Osteocyte (in vitro differentiated cells): ENCODE results near the gene AFF3. TPM values are rescaled to one million over a fixed set of nuclear protein-coding genes. Genes with fewer than 3 reads are reported as not detected.
A peak's percentile ranks its signal among the peaks of the same experiment; 100 is the strongest.

ENCODE experiments used
- DNase-seq: peaks from one replicate; pipeline ENCODE4 v3.0.0; 2021; ENCODE audit warnings: mixed read lengths; ENCODE audit not compliant: unreplicated experiment; ENCODE audit errors: extremely low spot score
- H3K27ac Mint-ChIP-seq: one replicate; pipeline ENCODE4 v1.8.0; 2021; ENCODE audit warnings: mild to moderate bottlenecking, mixed read lengths; ENCODE audit not compliant: unreplicated experiment
- H3K27me3 Mint-ChIP-seq: one replicate; pipeline ENCODE4 v1.8.0; 2021; ENCODE audit warnings: mixed read lengths; ENCODE audit not compliant: unreplicated experiment
- H3K36me3 Mint-ChIP-seq: one replicate; pipeline ENCODE4 v1.8.0; 2021; ENCODE audit warnings: mixed read lengths; ENCODE audit not compliant: unreplicated experiment
- H3K4me1 Mint-ChIP-seq: one replicate; pipeline ENCODE4 v1.8.0; 2021; ENCODE audit warnings: mixed read lengths; ENCODE audit not compliant: unreplicated experiment
- H3K4me3 Mint-ChIP-seq: one replicate; pipeline ENCODE4 v1.8.0; 2021; ENCODE audit warnings: mild to moderate bottlenecking, moderate library complexity, mixed read lengths; ENCODE audit not compliant: unreplicated experiment
- H3K9me3 Mint-ChIP-seq: one replicate; pipeline ENCODE4 v1.8.0; 2021; ENCODE audit warnings: mixed read lengths; ENCODE audit not compliant: unreplicated experiment
- CTCF ChIP-seq: fragments of 200-600 bp; sonication (generic); IDR thresholded peaks from 2 replicates; pipeline ENCODE4 v1.5.0; 2021; ENCODE audit warnings: antibody characterized with exemption, mild to moderate bottlenecking, moderate library complexity
- long read RNA-seq: library from polyadenylated mRNA; unstranded; transcript quantifications from one replicate; pipeline ENCODE4 v2.0.0, GENCODE V29; 2021
- total RNA-seq: library from RNA; stranded (reverse); gene quantifications from 2 replicates; pipeline ENCODE4 v1.2.1, GENCODE V29; 2021

AFF3 gene
- 239 and 248 TPM in 2 replicates for total RNA-seq
- long read RNA-seq, partial matches to known transcripts: 32 of 167 reads
- long read RNA-seq, other reads (novel, unspliced or antisense): 134 of 167 reads

GRCh38 chr2:100142393-100142792, at the start of gene AFF3:
Gene AFF3, minus strand, starts transcription at chr2:100142590. Its CDS starts 38,136 bp downstream, at chr2:100104454.
- H3K4me3 Mint-ChIP-seq: no peak within 1 kb of the TSS
- H3K36me3 Mint-ChIP-seq: no peaks in the 10 kb centered on the region
- no peaks in the 10 kb centered on the region for H3K9me3 Mint-ChIP-seq
- no peak within 1 kb of the TSS for H3K27ac Mint-ChIP-seq
- no peaks in the 10 kb centered on the region for H3K4me1 Mint-ChIP-seq
- no peak for DNase-seq
- no peaks in the 10 kb centered on the region for H3K27me3 Mint-ChIP-seq
- no peak for TF ChIP-seq CTCF

- no peak for TF ChIP-seq CTCF
- peak; percentile 3 for DNase-seq
- Mint-ChIP-seq H3K4me3 (no peak overlapping the region), H3K27ac (no peak overlapping the region), H3K36me3 (no peaks in the 10 kb centered on the region), H3K4me1 (peaks cover 12% of the 10 kb centered on the region), H3K27me3 (no peaks in the 10 kb centered on the region), H3K9me3 (no peaks in the 10 kb centered on the region)
These were observed 47.0 kb upstream of the AFF3 start for GRCh38 chr2:100189387-100189786.

GRCh38 chr2:100188326-100188725, 45.9 kb upstream of the AFF3 start:
- Mint-ChIP-seq H3K27ac (no peak overlapping the region), H3K4me3 (no peak overlapping the region), H3K36me3 (no peaks in the 10 kb centered on the region), H3K27me3 (peaks cover 4% of the 10 kb centered on the region), H3K9me3 (no peaks in the 10 kb centered on the region), H3K4me1 (peaks cover 9% of the 10 kb centered on the region)
- DNase-seq: no peak
- no peak for TF ChIP-seq CTCF

GRCh38 chr2:100186126-100186525, 43.7 kb upstream of the AFF3 start:
- Mint-ChIP-seq H3K36me3 (no peaks in the 10 kb centered on the region), H3K27ac (no peak overlapping the region), H3K4me3 (no peak overlapping the region), H3K27me3 (peaks cover 4% of the 10 kb centered on the region), H3K4me1 (no peaks in the 10 kb centered on the region), H3K9me3 (no peaks in the 10 kb centered on the region)
- DNase-seq: peak; percentile 51
- no peak for TF ChIP-seq CTCF

- no peaks in the 10 kb centered on the region for H3K4me1 Mint-ChIP-seq
- H3K36me3 Mint-ChIP-seq: no peaks in the 10 kb centered on the region
- no peak overlapping the region for H3K4me3 Mint-ChIP-seq
- TF ChIP-seq CTCF: no peak
- H3K27me3 Mint-ChIP-seq: peaks cover 4% of the 10 kb centered on the region
- DNase-seq: peak; percentile 38
- no peak overlapping the region for H3K27ac Mint-ChIP-seq
- H3K9me3 Mint-ChIP-seq: no peaks in the 10 kb centered on the region
These were observed 43.1 kb upstream of the AFF3 start for GRCh38 chr2:100185516-100185915.
